Activated gamma-delta T cell treated with anti-CD3 and anti-CD28 coated beads, Interleukin-2, amount 50 U/mL, for 16 hours (primary cell): Measurements from ENCODE around the gene TLNRD1.
"Not testable (repeated sequence)": the region's sequence is repeated elsewhere in the genome, so short reads cannot be mapped to it uniquely, and the experiment has no call there.

Experiments
- DNase-seq: peaks from one replicate; pipeline ENCODE4 v3.0.0-alpha.2; 2020; ENCODE audit warnings: low read depth

Gene TLNRD1

GRCh38 chr15:81000624-81001151, at the start of gene TLNRD1:
Gene TLNRD1 (plus strand): TSS chr15:81000923. CDS start chr15:81002272, 1,349 bp downstream.
- DNase-seq = peak; percentile 67

- no peak for DNase-seq
Observed at GRCh38 chr15:80951941-80952340, 48.8 kb upstream of the TLNRD1 start.

DNA sequence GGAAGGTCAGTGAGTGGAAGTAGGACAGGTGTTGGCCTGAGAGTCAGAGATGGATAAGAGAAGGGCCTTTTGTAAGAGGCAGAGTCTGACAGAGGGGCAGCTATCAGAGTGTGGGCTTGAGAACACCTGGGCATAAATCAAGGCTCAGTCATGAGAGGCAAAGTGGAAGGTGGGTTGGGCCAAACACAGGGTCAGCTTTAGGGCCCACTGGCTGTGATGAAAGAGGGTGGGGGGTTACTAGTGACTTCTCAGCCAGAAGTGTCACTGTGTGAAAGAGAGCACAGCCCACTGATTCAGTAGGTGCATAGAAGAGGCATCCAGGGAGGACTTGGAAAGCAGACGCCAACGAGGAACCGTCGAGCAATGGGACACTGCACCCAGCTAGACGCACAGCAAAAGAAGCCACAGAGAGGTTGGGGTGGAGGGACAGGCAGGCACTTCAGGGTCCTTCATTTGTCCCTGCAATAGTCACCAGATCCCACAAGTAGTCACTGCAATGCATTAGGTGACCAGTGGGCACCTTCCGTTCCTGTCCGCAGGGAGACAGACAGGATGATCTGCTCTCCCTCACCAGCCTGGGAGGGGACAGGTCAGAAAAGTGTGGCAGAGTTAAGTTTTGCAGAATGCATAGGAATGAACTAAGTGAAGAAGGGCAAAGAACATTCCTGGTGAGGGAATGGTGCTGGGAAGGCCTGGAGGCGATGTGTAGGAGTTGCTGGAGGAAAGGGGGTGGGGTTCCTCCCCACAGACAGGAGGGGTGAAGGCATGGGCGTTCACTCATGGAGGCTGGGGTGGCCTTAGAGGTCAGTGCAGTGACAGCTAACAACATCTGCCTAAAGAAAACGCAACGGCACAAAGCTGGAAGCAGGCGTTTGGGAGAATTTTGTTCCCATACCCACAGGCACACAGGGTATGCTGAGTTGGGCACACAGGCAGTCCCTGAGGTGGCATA, 47.4 kb upstream of the TLNRD1 start:
- DNase-seq = no peak

- DNase-seq = no peak
Observed at GRCh38 chr15:80953953-80954778, 46.6 kb upstream of the TLNRD1 start.

- DNase-seq = peak; percentile 38
Observed at GRCh38 chr15:80955571-80956452, 44.9 kb upstream of the TLNRD1 start.

DNA sequence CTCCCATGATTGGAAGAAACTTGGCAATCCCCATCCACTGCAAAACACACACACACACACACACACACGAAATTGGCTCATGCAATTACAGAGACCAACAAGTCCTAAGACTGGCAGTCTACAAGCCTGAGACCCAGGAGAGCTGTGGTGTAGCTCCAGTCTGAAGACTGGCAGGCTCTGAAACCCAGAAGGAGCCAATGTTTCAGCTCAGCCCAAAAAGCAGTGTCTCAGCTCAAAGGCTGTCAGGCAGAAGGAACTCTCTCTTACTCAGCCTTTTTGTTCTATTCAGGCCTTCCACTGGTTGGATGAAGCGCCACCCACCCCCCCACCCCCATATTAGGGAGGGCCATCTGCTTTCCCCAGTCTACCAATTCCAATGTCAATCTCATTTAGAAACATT, 43.2 kb upstream of the TLNRD1 start:
- no peak for DNase-seq

GRCh38 chr15:80957976-80958375, 42.7 kb upstream of the TLNRD1 start:
- no peak for DNase-seq

DNA sequence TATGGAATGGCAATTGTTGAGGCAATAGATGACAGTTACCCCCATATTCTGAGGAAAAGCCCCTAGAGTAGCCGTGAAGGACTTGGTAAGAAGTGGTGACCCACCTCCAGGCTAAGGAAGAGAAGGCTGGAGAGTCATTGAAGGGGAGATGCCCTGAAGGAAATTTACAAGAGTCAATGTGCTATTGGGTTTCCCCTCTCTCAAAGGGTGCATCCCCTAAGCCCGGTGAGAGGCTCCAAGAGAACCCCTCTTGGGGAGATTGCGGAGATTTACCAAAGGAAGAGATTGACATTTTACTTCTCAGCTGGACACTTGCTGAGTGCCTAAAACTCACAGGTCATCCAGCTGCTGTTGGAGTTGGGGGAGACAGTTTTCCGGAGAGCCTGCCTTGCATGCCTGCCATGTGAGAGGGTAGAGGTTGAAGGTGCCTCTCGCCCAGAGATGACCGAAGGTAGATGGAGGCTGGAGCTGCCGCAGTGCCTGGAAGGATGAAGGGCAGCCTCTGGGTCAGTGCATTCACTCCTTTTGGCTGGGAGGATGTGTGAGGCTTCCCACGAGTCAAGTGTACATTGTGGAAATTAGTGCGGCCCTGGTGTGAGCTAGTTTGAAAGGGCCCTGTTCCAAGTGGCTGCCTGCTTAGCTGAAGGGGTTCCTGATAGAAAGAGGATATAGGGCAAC, 41.8 kb upstream of the TLNRD1 start:
- no peak for DNase-seq

- DNase-seq = not testable (repeated sequence)
Observed at GRCh38 chr15:80965454-80965853, 35.3 kb upstream of the TLNRD1 start.

DNA sequence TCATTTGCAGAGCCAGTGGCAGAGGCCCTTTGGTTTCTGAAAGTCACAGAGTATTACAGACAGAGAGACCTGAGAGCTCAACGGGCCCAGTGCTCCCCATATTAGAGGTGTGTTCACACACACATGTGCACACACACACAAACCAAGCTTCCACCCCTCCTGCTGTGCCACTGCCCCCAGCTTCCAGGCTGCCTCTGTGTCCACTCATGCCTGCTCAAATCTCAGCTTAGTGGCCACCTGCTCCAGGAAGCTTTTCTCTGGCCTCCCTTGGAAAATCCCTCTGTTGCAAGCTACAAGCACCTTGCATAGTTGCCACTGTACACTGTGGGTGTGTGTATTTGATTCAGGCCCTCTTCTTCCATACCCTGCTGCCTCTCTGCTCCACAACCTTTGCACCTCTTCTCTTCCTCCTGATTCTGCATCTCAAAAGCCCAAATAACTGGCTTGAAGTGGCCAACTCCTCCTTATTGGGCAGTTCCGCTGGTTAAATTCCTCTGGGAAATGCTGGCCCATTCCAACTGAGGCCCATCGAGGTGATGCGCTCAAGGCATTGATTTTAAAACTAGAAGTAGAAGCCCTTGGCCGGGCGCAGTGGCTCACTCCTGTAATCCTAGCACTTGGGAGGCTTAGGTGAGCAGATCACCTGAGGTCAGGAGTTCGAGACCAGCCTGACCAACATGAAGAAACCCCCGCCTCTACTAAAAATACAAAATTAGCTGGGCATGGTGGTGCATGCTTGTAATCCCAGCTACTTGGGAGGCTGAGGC, 34.1 kb upstream of the TLNRD1 start:
- DNase-seq = no peak

DNA sequence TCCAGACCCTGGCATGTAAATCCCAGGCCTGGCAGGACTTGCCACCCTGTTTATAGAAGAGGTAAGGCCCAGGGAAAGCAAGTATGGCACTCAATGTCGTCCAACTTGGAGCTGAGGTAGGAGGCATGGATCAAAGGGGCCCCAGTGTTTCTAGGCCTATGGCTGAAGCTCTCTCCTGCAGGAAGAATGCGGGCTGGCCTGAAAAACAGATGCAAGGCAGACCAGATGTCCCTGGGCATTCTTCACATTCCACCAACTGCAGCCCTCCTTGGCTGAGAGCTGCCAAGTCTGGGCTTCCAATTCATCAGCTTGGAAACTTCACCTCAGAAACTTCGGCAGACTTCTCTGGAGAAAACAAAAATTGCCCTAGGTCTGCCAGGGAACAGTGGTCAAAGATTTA, 33.3 kb upstream of the TLNRD1 start:
- DNase-seq = no peak

DNA sequence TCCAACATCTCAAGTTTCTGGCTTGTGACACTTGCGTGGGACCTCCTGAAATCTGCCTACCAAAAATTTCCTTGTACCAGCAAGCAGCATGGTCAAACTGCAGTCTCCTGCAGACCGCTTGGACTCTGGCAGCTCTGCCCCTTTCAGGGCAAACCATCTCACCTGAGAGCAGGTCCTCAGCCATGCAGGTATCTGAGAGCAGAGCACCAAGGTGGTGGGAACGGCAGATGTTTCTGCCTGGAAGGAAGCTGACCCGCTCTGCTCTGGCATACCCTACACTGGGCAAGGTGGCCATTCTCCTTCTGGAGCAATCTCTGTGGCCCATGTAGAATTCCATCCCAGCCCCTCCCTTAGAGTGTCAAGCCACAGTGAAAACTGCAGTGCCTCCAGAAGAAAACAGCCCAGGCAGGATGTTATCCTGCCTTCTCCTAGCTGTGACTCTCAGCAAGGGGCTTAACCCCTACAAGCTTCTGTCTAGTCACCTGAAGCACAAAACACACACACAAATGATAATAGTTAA, 32.7 kb upstream of the TLNRD1 start:
- no peak for DNase-seq

DNA sequence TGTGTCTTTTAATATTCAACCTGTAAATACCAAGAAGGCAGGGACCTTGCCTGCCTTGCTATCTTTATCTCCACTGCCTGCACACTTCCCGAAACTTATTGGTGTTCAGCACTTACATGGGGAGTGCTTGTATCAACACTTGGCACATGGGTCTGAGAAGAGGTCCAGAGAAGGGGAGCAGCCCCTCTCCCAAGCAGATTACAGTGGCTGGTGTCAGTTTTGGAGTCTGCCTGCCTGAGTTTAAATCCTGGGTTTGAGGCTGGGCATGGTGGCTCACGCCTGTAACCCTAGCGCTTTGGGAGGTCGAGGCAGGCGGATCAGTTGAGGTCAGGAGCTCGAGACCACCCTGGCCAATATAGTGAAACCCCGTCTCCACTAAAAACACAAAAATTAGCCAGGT, 31.4 kb upstream of the TLNRD1 start:
- no peak for DNase-seq

- peak; percentile 40 for DNase-seq
Observed at GRCh38 chr15:80970018-80970657, 30.6 kb upstream of the TLNRD1 start.

DNA sequence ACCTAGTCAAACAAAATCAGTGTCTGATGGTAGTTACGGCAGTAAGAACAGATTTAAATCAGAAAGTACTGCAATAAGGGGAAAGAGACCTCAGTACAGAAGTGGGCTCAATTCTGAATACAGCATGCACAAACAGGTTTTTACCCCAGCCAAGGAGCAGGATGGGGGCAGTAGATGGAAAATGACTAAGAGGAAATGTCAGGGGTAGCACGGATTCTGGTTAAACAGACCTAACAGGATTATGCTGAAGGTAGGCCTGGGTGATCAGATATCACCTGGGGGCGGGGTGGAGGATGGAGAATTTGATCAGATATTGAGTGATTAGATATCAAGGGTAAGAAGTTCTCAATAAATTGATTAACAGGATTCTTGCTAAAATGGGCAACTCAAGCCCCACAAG, 30.1 kb upstream of the TLNRD1 start:
- no peak for DNase-seq

DNA sequence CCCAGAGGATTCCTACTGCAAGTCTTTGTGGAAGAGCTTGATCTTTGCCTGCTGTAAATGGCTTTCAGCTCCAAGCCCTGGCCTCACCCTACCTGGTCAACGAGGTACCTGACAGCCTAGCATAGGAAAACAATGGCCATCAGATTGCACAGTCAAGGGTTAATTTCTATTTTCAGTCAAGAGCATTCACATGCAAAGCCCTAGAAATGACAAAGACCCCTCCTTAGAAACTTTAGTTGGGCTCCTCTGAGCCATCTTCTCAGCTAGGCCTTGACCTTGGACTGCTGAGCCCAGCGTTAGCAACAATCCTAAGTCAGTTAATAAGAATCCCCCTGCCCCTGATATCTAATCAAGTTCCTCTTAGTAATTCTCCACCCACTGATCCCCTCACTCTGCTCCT, 29.6 kb upstream of the TLNRD1 start:
- DNase-seq = no peak

DNA sequence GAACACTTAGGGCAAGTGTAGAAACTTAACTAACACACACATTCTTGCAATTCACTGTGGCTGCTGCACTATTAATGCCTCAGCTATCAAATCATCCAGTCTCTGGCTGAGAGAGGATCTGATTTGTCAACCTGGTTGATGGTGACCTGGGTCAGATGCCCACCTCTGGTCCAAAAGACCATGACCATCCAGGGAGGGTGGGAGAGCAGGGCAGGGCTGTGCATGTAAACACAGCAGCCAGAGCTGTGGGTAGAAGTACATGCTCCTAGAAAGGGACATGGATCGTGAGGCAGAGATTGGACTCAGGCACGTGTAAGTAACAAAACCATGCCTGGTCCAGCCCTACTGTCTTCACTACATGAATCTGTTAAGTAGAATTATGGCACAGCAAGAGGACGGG, 28.4 kb upstream of the TLNRD1 start:
- no peak for DNase-seq

DNA sequence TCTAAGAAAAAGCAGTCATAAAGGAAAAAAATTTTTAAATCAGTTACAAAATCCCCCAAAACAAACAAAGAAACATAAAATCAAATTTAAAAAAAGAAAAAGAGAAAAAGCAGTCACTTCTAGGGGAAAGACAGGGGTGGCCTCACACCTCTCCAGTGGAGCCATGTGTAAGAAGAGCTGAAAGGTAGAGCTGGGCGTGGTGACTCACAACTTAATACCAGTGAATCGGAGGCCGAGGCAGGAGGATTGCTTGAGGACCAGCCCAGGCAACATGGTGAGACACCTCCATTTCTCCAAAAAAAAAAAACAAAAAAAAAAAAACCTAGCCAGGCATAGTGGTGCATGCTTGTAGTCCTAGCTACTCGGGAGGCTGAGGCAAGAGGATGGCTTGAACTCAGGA, 25.8 kb upstream of the TLNRD1 start:
- no peak for DNase-seq

DNA sequence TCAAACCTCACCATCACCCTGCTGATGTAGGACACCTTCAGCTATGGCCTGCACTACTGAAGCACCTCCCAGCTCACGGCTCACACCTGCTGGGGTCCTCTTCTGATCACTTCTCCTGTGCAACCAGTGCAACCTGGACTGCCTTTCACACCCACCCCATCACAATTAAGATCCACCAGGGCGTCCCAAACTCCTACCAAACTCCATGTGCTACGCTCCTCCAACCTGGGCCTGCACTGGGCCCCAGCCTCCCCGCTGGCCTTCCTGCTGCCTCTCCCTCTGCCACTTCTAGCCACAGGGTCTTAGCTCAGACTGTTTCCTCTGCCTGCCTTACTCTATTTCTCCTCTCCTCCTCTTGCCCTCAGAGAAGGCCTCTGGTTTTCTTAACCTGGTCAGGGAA, 23.9 kb upstream of the TLNRD1 start:
- DNase-seq = no peak

- no peak for DNase-seq
Observed at GRCh38 chr15:80977627-80978036, 23.1 kb upstream of the TLNRD1 start.
